ENCODE data around the gene PCBP4.

The PCBP4 gene

GRCh38 chr3:51967384-51968169 is at the start of gene PCBP4:
PCBP4 (minus strand) TSS chr3:51967454; CDS start chr3:51961240, 6,214 bp downstream.
- no peak for DNase-seq (ENCODE audit: extremely low read depth, low read depth)
- TF ChIP-seq CTCF (IDR thresholded peaks at IDR 0.05; ENCODE audit: low read depth, low read length, missing control alignments), result no peak

GRCh38 chr3:52015438-52016228 is 48.4 kb upstream of the PCBP4 start:
- no peak for DNase-seq (ENCODE audit: extremely low read depth, low read depth)
- H3K4me3 ChIP-seq (replicated peaks; ENCODE audit: low read depth, low read length), result no peak overlapping the region
- TF ChIP-seq CTCF (IDR thresholded peaks at IDR 0.05; ENCODE audit: low read depth, low read length, missing control alignments), result no peak

More at GRCh38 chr3:51967384-51968169, at the start of gene PCBP4:
- H3K4me3 ChIP-seq (replicated peaks; ENCODE audit: low read depth, low read length), result peak within 1 kb of the TSS; percentile 53

- no peak overlapping the region for H3K4me3 ChIP-seq (replicated peaks; ENCODE audit: low read depth, low read length)
- TF ChIP-seq CTCF (IDR thresholded peaks at IDR 0.05; ENCODE audit: low read depth, low read length, missing control alignments), result peak; percentile 56
- DNase-seq (ENCODE audit: extremely low read depth, low read depth), result no peak
These were observed 47.4 kb upstream of the PCBP4 start for GRCh38 chr3:52014613-52015012.

GRCh38 chr3:52013802-52014598 is 46.7 kb upstream of the PCBP4 start:
- no peak for DNase-seq (ENCODE audit: extremely low read depth, low read depth)
- H3K4me3 ChIP-seq (replicated peaks; ENCODE audit: low read depth, low read length), result no peak overlapping the region
- no peak for TF ChIP-seq CTCF (IDR thresholded peaks at IDR 0.05; ENCODE audit: low read depth, low read length, missing control alignments)

GRCh38 chr3:52012699-52013098 is 45.4 kb upstream of the PCBP4 start:
- no peak for TF ChIP-seq CTCF (IDR thresholded peaks at IDR 0.05; ENCODE audit: low read depth, low read length, missing control alignments)
- no peak for DNase-seq (ENCODE audit: extremely low read depth, low read depth)
- H3K4me3 ChIP-seq (replicated peaks; ENCODE audit: low read depth, low read length), result no peak overlapping the region

- no peak for DNase-seq (ENCODE audit: extremely low read depth, low read depth)
- no peak for TF ChIP-seq CTCF (IDR thresholded peaks at IDR 0.05; ENCODE audit: low read depth, low read length, missing control alignments)
- H3K4me3 ChIP-seq (replicated peaks; ENCODE audit: low read depth, low read length), result no peak overlapping the region
These were observed 43.2 kb upstream of the PCBP4 start for GRCh38 chr3:52010431-52010830.

Measured in HFF-Myc (cell line).